ENCODE measurements around the gene DEXI.

GRCh38 chr16:10927497-10928112 is 14.7 kb downstream of the DEXI start:
- no peak for TF ChIP-seq CTCF (IDR thresholded peaks at IDR 0.05)
- TF ChIP-seq POLR2A (IDR thresholded peaks at IDR 0.05), result no peak

Measured in thyroid gland (tissue), 4 donors.